Bronchial smooth muscle cell (primary cell): ENCODE results near the gene ZNF18. TPM values are rescaled to one million over a fixed set of nuclear protein-coding genes. Genes with fewer than 3 reads are reported as not detected.

Experiments
- total RNA-seq: library from RNA; depleted of rRNA; stranded (reverse); fragments of >200 nt; gene quantifications from 2 replicates; pipeline ENCODE4 v1.2.1, GENCODE V29; 2014

The ZNF18 gene
- 8.2 and 10.6 TPM in 2 replicates for total RNA-seq

GRCh38 chr17:11997147-11997971 lies at the start of gene ZNF18:
TSS of gene ZNF18 (minus strand) at chr17:11997475. CDS start at chr17:11992829, 4,646 bp downstream.

DNA sequence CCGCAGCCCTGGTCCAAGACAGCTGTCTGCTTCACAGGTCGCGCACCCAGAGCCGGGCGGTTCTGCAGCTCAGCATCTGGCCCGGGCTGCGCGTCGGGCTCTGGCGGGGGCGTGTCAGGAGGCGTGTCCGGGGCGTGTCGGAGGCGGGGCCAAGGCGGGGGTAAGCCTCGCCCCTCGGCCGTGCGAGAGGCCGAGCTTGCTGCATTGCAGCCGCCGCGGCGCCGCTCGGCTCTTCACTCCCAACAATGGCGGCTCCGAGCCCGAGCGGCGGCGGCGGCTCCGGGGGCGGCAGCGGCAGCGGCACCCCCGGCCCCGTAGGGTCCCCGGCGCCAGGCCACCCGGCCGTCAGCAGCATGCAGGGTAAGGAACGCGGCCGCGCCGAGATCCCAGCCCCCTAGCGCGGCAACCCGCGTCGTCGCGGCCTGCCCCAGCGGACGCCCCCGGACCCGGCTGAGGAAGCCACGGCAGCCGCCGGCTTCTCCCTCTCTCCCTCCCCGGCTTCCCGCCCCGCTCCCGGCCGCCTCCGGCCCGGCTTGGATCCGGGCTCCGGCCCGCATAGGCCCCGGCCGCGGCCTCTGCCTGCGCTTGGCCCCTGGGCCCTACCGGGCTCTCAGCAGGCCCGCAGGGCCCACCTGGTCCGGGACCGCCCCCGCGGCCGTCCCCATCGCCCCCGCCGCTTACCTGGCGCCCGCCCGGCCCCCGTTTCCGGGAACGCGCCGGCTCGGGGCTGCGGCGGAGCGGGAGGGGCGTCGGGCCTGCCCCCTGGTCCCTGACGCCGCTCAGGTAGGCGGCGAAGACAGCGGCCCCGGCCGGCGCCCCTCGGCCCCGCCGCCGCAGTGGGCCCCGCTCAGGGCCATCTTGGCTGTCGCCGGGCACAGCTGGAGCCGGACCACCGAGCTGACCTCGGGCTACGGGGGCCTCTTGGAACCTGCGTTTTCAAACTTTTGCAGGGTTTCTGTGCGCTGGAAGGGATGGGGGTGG lies 23.7 kb upstream of the ZNF18 start, which contains the start of gene MAP2K4:
TSS of gene MAP2K4 (plus strand) at position 236 of the 981 bp plus-strand sequence. CDS start at position 246, 10 bp downstream.

Other genes with a start within 250 kb of the ZNF18 start
- 17.2 and 21.9 TPM in 2 replicates for gene MAP2K4, start 23.4 kb upstream of the ZNF18 start, total RNA-seq